ENCODE data around the gene ACTL8.

Gene ACTL8

GRCh38 chr1:17795081-17795809 is 40.1 kb downstream of the ACTL8 start:
- DNase-seq (ENCODE audit: low read depth), result no peak
- no peak overlapping the region for H3K4me3 ChIP-seq (ENCODE audit: control insufficient read depth, low read depth, low read length)
- TF ChIP-seq CTCF (IDR thresholded peaks at IDR 0.05; ENCODE audit: control insufficient read depth, insufficient read depth, low read depth, low read length, missing control alignments), result no peak

GRCh38 chr1:17795836-17796645 is 40.9 kb downstream of the ACTL8 start:
- H3K4me3 ChIP-seq (ENCODE audit: control insufficient read depth, low read depth, low read length), result no peak overlapping the region
- TF ChIP-seq CTCF (IDR thresholded peaks at IDR 0.05; ENCODE audit: control insufficient read depth, insufficient read depth, low read depth, low read length, missing control alignments), result no peak
- DNase-seq (ENCODE audit: low read depth), result no peak

GRCh38 chr1:17797478-17797877 is 42.3 kb downstream of the ACTL8 start:
- no peak overlapping the region for H3K4me3 ChIP-seq (ENCODE audit: control insufficient read depth, low read depth, low read length)
- DNase-seq (ENCODE audit: low read depth), result no peak
- no peak for TF ChIP-seq CTCF (IDR thresholded peaks at IDR 0.05; ENCODE audit: control insufficient read depth, insufficient read depth, low read depth, low read length, missing control alignments)

- TF ChIP-seq CTCF (IDR thresholded peaks at IDR 0.05; ENCODE audit: control insufficient read depth, insufficient read depth, low read depth, low read length, missing control alignments), result no peak
- no peak for DNase-seq (ENCODE audit: low read depth)
Observed at GRCh38 chr1:17798011-17798410, 42.9 kb downstream of the ACTL8 start.

GRCh38 chr1:17798799-17799382 is 43.8 kb downstream of the ACTL8 start:
- no peak overlapping the region for H3K4me3 ChIP-seq (ENCODE audit: control insufficient read depth, low read depth, low read length)
- TF ChIP-seq CTCF (IDR thresholded peaks at IDR 0.05; ENCODE audit: control insufficient read depth, insufficient read depth, low read depth, low read length, missing control alignments), result no peak
- DNase-seq (ENCODE audit: low read depth), result no peak

More at GRCh38 chr1:17798011-17798410, 42.9 kb downstream of the ACTL8 start:
- no peak overlapping the region for H3K4me3 ChIP-seq (ENCODE audit: control insufficient read depth, low read depth, low read length)

GRCh38 chr1:17799642-17800041 is 44.5 kb downstream of the ACTL8 start:
- no peak overlapping the region for H3K4me3 ChIP-seq (ENCODE audit: control insufficient read depth, low read depth, low read length)
- no peak for DNase-seq (ENCODE audit: low read depth)
- no peak for TF ChIP-seq CTCF (IDR thresholded peaks at IDR 0.05; ENCODE audit: control insufficient read depth, insufficient read depth, low read depth, low read length, missing control alignments)

Data from AG09309 (cell line).